HG02981 (cell line): ENCODE data around the gene CEMP1.

ENCODE experiments used
- ATAC-seq: cut with Tn5 transposase; IDR thresholded peaks from one replicate; pipeline ENCODE4 v1.9.1; 2021; ENCODE audit warnings: mild to moderate bottlenecking, moderate library complexity; ENCODE audit not compliant: unreplicated experiment

Gene CEMP1

DNA sequence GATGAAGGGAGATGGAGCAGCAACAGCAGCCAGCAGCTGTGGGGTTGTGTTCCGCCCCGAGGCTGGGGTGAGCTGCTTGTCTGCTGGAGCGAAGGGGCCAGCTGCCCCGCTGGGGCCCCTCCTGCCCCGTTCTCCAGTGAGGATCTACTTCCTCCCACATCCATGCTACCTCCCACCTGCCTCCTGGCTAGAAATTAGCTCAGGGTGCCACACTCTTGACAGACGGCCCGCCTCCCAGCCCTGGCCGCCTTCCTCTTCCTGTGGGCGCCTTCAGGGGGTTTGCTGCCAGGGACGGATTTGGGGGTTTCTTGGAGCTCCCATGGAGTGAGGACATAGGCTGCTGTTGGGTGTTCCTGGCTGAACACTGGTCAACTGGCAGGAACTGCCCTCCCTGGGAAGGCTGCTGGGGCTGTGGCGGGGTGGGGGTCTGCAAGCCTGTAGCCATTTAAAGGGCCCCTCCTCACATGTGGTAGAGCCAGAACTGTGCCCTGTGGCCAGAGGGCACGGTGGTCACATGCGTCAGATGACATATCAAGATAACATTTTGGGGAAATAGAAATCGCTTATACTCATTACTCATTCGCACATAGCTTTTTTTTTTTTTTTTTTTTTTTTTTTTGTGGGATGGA, 43.2 kb downstream of the CEMP1 start:
- ATAC-seq: no peak

DNA sequence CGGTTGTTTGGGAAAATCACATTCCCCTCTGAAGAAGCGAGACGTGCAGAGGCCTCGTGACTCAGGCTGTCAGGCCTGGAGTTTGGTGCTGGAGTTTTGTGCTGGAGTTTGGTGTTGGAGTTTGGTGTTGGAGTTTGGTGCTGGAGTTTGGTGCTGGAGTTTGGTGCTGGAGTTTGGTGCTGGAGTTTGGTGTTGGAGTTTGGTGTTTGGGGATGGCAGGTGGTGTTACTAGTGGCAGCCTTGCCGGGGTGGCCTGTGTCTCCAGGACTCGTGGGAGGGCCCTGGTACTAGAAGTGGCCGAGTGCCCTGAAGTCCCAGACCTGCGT, 43.7 kb downstream of the CEMP1 start:
- no peak for ATAC-seq

DNA sequence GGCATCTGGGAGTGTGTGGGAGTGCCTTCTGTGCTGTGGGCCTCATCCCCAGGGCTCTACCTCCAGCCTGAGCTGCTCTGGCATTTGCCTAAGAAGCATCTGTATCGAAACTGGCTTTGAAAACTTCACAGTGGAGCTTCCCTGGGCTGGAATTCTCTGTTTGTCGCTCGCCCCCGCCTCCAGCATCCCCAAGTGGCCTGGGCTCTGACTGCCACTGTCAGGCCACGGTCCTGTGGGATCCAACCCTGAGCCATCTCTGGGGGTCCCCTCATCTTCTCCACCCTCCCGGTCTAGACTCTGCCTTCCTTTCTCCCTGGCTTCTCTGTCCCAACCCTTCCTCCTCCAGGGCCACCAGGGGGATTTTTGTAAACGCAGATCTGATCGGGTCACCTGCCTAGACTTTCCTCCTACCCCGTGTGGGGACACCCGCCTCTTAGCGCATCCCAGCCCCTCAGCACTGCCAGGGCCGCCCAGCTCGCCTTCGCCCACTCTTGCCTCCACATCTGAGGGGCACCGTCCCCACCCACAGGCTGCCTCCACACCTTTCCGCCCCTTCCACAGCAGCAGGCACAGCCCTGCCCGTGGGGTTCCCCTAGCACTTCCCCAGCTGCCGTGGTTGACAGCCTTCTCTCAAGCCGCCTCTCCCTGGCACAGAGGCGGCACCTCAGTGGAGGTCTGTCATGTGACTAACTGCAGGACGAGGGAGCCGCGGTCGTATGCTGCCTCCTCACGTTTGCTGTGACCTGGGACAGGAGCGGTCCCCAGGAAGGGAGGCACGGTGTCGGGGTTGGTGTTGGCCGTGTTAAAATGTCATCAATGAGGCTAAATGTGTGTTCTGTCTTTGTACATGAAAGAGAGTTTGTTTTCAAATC, 44.3 kb downstream of the CEMP1 start:
- peak; percentile 62 for ATAC-seq

DNA sequence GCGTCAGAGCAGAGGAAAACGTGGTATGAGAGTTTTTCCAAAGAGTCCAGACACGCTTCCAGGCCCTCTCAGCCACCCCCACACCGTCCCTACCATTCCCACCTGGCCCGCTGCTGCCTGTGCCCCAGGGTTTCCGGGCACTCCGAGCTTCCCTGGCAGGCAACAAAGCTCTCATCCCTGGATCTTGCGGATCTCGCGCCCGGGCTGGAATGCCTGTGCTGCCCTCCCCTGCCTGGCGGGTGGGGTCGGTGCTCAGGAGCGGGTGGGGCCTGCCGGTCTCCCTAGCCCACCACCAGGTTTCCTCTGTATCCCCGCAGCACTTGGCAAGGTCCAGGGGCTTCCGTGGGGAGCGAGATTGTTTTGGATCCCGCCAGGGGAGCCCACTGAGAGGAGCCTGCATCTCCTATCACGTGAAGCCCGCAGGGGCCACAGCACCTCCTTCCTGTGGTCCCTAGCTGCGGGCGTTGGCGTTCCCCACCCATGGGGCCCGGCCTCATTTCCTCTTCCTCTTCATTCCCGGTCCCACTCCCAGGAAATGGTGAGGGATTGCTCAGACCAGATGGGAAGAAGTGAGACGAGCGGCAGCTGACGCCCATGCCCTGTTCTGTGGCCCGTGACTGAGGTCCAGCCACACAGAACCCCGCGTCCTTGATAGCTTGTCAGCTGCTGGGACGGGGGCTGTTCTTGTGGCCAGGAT, 45.2 kb downstream of the CEMP1 start:
- no peak for ATAC-seq

DNA sequence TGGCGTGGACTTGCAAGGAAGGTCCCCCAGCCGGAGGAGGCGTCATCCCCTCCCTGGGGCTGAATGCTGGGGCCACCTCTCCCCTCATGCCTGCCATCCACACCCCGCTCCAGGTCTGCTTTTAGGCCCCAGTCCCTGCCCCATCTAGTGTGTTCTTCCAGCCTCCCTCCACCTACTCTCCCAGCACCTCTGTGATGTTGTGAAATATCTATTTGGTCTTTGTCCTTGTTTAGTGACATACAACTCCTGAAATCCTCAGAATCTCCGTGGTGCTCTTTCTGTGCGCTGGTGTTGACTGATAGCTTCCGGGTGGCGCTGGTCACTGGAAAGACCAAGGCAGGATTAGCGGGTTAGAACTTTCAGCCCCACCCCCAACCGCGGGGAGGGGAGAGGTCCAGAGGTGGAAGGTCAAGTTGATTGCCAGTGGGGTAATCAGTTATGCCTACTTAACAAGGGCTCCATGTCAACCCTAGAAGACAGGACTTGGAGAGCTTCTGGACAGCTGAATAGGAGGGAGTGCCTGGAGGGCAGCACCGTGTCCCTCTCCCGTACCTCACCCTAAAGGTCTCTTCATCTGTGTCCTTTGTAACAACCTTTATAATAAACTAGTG, 46.2 kb downstream of the CEMP1 start:
- ATAC-seq: no peak

DNA sequence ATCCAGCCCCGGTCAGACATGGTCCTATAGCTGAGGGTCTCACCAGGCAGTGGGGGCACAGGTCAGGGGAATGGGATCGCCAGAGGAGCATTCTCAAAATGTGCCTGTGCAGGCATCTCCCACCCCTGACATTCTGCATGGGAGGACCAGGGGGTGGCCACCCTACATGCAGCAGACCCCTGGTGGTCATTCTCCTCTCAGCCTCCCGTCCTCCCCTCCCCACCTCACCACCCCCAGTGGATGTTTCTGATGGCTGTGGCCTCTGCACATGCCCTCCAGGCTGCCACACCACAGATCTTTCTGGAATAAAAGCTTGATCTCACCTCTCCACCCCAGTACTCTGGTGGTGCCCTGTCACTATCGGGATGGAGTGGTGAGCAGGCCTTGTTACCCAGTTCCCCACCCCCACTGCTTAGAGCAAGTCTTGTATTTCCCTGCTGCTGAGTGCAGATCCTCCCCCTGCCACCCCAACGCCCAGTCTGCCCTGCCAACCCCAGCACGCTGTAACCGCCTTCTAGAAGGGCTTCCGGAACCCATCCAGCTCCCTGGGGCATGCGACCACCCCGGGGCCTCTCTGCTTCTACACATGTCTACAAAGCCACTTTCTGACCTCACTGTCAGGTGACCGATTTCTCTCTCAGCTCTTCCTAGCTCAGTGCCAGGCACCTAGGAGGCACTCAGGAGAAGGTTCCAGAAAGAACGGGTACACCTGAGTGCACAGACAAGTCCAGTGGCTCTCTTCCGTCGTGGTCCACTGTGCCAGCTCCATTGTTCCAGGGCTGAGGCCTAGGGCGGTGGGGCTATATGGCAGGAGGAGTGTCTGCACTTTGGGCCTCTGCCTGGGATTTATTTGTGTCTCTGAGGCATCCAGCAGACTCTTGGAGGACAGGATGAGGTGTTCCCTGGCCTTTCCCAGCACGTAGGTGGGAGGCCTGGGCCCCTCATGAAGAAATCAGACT, 47.0 kb downstream of the CEMP1 start:
- ATAC-seq: no peak

DNA sequence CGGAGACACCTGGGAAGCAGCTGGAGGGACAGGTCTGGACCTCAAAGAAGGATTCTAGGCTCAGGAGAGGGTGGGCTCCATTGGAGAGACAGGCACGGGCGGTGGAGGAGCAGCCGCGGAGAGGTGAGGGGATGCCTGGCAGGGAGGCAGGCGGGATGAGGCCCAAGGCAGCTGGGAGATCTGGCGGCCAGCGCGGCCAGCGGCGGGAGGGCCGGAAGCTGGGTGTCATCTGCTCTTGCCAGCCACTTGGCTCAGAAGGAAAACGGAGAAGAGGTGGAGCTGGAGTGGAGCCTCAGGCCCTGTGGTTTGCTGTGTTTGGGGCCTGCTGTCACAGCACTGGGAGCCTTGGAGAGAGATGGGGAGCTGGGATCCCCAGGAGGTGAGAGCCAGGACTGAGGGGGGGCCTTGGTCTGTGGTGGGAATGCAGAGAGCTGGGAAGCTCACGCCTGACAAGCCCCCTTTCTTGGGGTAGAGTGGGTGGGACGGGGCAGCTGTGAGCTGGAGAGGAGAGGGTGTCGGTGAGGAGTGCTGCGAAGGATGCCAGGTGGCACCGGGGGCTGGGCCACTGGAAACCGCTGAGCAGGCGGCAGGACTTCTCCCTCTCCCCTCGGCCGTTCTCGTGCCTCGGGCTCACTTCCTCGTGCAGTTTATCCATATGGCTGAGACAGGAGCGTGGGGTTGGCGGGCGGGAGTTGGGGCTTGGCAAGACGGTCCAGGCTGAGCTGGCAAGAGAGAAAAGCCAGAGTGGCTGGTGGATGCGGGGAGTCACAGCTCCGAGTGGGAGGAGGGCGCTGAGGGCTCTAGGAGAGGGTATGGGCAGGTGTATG, 48.3 kb downstream of the CEMP1 start:
- ATAC-seq: no peak

DNA sequence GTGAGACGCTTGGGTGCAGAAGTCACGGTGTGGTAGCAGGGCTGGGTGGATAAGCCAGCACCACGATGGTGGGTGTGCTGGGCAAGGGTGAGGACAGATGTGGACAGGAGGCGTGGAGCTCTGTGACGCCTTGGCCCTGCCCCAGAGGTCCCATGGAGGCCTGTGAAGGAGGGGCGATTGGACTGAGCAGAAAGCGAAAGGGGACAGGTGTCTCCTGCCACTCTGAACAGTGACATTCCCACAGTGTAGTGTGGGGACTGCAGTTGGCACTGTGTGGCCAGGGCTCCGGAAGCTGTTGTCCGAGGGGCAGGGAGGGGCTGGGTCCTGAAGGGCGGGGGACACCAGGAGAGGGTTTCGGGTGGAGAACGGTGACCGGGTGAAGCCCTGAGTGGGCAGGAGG, 49.0 kb downstream of the CEMP1 start:
- ATAC-seq: no peak

DNA sequence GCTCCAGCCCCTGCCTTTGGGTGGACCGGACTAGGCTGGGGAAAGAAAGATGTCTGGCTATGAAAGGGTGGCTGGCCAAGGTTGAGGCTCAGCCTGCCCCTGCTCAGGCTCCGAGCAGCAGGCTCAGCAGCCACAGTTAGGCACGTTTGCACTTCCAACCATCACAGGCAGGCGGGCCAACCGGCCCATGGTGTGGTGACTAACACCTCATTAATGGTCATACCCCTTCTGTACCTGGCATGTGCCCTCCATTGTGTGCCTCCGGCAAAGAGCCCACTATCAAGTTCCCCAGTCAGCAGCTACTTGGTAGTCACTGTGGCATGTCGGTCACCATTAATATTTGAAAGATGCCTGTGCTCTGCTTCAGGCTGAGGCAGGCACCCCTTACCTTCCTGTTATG, 49.5 kb downstream of the CEMP1 start:
- ATAC-seq: no peak

DNA sequence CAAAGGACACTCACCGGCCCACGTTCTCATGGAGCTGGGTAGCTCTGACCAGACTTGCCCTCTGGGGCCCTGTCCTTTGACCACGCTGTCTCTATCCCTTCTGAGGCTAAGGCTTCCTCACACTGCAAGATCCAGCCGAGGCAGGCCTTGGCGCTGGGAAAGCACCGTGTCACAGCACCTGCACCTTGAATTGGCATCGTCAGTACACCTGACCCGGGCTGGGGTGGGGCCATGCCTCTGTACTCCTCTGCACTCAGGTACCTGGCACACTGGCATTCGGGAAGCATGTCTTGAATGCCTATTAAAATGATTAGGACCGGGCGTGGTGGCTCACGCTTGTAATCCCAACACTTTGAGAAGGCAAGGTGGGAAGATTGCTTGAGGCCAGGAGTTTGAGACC, 50.3 kb downstream of the CEMP1 start:
- no peak for ATAC-seq
